Esophagus mucosa (tissue), 1 donor: ENCODE data around the gene NRIP3. TPM values are rescaled to one million over a fixed set of nuclear protein-coding genes. Genes with fewer than 3 reads are reported as not detected.

Experiments
- total RNA-seq: library from RNA; stranded (reverse); gene quantifications from one replicate; pipeline ENCODE4 v1.2.4, GENCODE V29; 2023
- donor health status: DM: yes; HTN: yes; CAD: no.

Gene NRIP3
- total RNA-seq, 1 donor from 2014 or later = 0.80 TPM

Other genes with a start within 250 kb of the NRIP3 start
- gene AKIP1, start 92.8 kb downstream of the NRIP3 start, total RNA-seq = 23.2 TPM
- not detected for gene C11orf16, start 71.1 kb downstream of the NRIP3 start, total RNA-seq
- not detected for gene ASCL3, start 61.0 kb downstream of the NRIP3 start, total RNA-seq
- gene TMEM9B, start 39.6 kb downstream of the NRIP3 start, total RNA-seq = 41.8 TPM
- gene SCUBE2, start 87.6 kb upstream of the NRIP3 start, total RNA-seq = 3.0 TPM